AG04450 (cell line): ENCODE measurements around the gene NLRP14. TPM values are rescaled to one million over a fixed set of nuclear protein-coding genes. Genes with fewer than 3 reads are reported as not detected.

Experiments used
- CTCF ChIA-PET: fragments of 300-600, 350-600 bp; formaldehyde crosslinking; extraction: SDS; loops from one replicate; lab custom pipeline; 2022; ENCODE audit warnings: antibody characterized with exemption, inconsistent platforms; lab: Charles Lee
- POLR2A ChIA-PET: fragments of 350-600 bp; formaldehyde crosslinking; extraction: SDS; loops from one replicate; lab custom pipeline; 2021; ENCODE audit warnings: antibody characterized with exemption, inconsistent platforms; lab: Yijun Ruan, JAX
- DNase-seq: peaks from one replicate; pipeline ENCODE4 v3.0.0-alpha.2; 2011; ENCODE audit warnings: low read depth, low spot score
- H3K27ac ChIP-seq: one replicate; pipeline ENCODE4 v1.5.1; 2012; ENCODE audit warnings: low read depth, low read length, control low read depth
- H3K27me3 ChIP-seq: one replicate; pipeline ENCODE4 v1.6.0; 2012; ENCODE audit warnings: low read length; ENCODE audit not compliant: control insufficient read depth, insufficient read depth
- H3K4me3 ChIP-seq: 2 replicates; pipeline ENCODE4 v1.5.1; 2011; ENCODE audit warnings: mild to moderate bottlenecking, low read depth, low read length, control low read depth
- H3K9me3 ChIP-seq: 2 replicates; pipeline ENCODE4 v1.5.1; 2012; ENCODE audit warnings: low read length; ENCODE audit not compliant: control insufficient read depth, insufficient read depth
- CTCF ChIP-seq: IDR thresholded peaks from 2 replicates; pipeline ENCODE4 v1.5.1; 2011; ENCODE audit warnings: low read depth, low read length, control low read depth, inconsistent platforms
- polyA plus RNA-seq: library from polyadenylated mRNA; depleted of rRNA; stranded (reverse); fragments of >200 nt; gene quantifications from 2 replicates; pipeline ENCODE4 v1.2.3, GENCODE V29; 2011

Gene NLRP14
- polyA plus RNA-seq, 1 experiment = 0.06 TPM

- ChIA-PET POLR2A (interaction anchor here (3.3 kb wide), 1 partner anchor 29 kb away, joined by 17 read pairs; the partner anchor contains the start of genes NLRP14 and ZNF214), CTCF (no interaction called here)
- H3K4me3 ChIP-seq = no peak overlapping the region
- no peak for DNase-seq
- H3K27ac ChIP-seq = peak overlapping the region; percentile 83
- no peaks in the 10 kb centered on the region for H3K27me3 ChIP-seq
- no peaks in the 10 kb centered on the region for H3K9me3 ChIP-seq
- TF ChIP-seq CTCF = no peak
These were observed 29.1 kb upstream of the NLRP14 start for GRCh38 chr11:6991227-6991626.

GRCh38 chr11:6992026-6992425, 28.3 kb upstream of the NLRP14 start:
- Histone ChIP-seq H3K9me3 (no peaks in the 10 kb centered on the region), H3K4me3 (no peak overlapping the region), H3K27me3 (no peaks in the 10 kb centered on the region), H3K27ac (peak overlapping the region; percentile 95)
- POLR2A ChIA-PET = interaction anchor here (0.9 to 3.3 kb wide), 3 partner anchors 28 to 68 kb away, joined by 3 to 17 read pairs (median 6); partner anchors contain the start of genes NLRP14, ZNF214 and ZNF215
- DNase-seq = peak; percentile 20
- no peak for TF ChIP-seq CTCF
- CTCF ChIA-PET = interaction anchor here (3.0 kb wide), 1 partner anchor 180 kb away, joined by 15 read pairs; no protein-coding TSS in a partner anchor

GRCh38 chr11:6992457-6993417, 27.5 kb upstream of the NLRP14 start:
- peak; percentile 94 for DNase-seq
- peak overlapping the region; percentile 95 for H3K27ac ChIP-seq
- CTCF ChIA-PET = interaction anchor here (1.1 to 3.0 kb wide), 3 partner anchors 23 to 234 kb away, joined by 3 to 15 read pairs (median 5); no protein-coding TSS in a partner anchor
- H3K9me3 ChIP-seq = no peaks in the 10 kb centered on the region
- no peak for TF ChIP-seq CTCF
- H3K27me3 ChIP-seq = no peaks in the 10 kb centered on the region
- POLR2A ChIA-PET = interaction anchor here (0.9 to 3.3 kb wide), 3 partner anchors 27 to 67 kb away, joined by 3 to 17 read pairs (median 6); partner anchors contain the start of genes NLRP14, ZNF214 and ZNF215
- no peak overlapping the region; the same call in 1 of the 2 replicates for H3K4me3 ChIP-seq

- no peaks in the 10 kb centered on the region for H3K27me3 ChIP-seq
- CTCF ChIA-PET = interaction anchor here (0.8 kb wide), 1 partner anchor 241 kb away, joined by 3 read pairs; no protein-coding TSS in a partner anchor
- H3K9me3 ChIP-seq = no peaks in the 10 kb centered on the region
- TF ChIP-seq CTCF = 0 out of 2 replicates have a peak, but pooled peaks have one; percentile 5
- H3K27ac ChIP-seq = no peak overlapping the region
- POLR2A ChIA-PET = no interaction called here
- DNase-seq = no peak
- H3K4me3 ChIP-seq = no peak overlapping the region
These were observed 24.6 kb upstream of the NLRP14 start for GRCh38 chr11:6995703-6996102.

GRCh38 chr11:7004482-7004881, 15.8 kb upstream of the NLRP14 start:
- TF ChIP-seq CTCF = no peak
- no peaks in the 10 kb centered on the region for H3K9me3 ChIP-seq
- POLR2A ChIA-PET = no interaction called here
- H3K27ac ChIP-seq = no peak overlapping the region
- CTCF ChIA-PET = no interaction called here
- no peak for DNase-seq
- H3K27me3 ChIP-seq = no peaks in the 10 kb centered on the region
- peak overlapping the region; percentile 18; the same call in 1 of the 2 replicates for H3K4me3 ChIP-seq
